Erythroblast (primary cell): ENCODE data around the gene HTR2A.

Experiments used
- GATA1 ChIP-seq: IDR thresholded peaks from 2 replicates; pipeline ENCODE4 v1.6.1; 2011; ENCODE audit warnings: low read depth, mild to moderate bottlenecking, control low read depth, low read length, moderate library complexity
- POLR2A ChIP-seq: IDR thresholded peaks from 2 replicates; pipeline ENCODE4 v1.6.1; 2011; ENCODE audit warnings: mild to moderate bottlenecking, low read length

DNA sequence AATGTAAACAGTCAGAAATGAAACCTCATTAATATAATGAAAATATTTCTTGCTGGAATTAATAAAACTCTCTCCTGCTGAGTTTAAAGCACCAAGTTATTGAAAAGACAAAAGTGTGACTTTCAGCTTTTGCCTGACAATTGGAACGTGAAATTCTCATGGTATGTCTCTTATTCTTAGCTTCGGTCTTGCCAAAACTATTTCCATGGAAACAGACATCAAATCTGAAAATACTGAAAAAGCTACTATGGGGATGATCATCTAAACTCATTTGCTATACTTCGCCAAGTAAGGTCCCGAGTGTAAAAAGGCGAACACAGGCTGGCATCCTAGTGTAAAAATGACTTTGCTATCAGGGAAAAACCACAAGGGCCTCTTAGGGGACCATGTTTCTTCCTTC is 22.8 kb downstream of the HTR2A start:
- TF ChIP-seq POLR2A (no peak), GATA1 (no peak)
